ENCODE results near the gene BACH2. TPM values are rescaled to one million over a fixed set of nuclear protein-coding genes. Genes with fewer than 3 reads are reported as not detected.
A peak's percentile ranks its signal among the peaks of the same experiment; 100 is the strongest.

Gene BACH2
- total RNA-seq, 1 donor from 2014 or later: 3.9 TPM

GRCh38 chr6:89927791-89928550, 368.7 kb downstream of the BACH2 start:
- Histone ChIP-seq H3K79me2 (ENCODE audit: low read depth) (no peaks in the 10 kb centered on the region), H4K20me1 (ENCODE audit: low read depth) (no peaks in the 10 kb centered on the region), H2AFZ (replicated peaks) (no peak overlapping the region), H3K9me3 (ENCODE audit: low read depth) (no peaks in the 10 kb centered on the region), H3F3A (ENCODE audit: low read depth) (peaks cover 27% of the 10 kb centered on the region), H3K36me3 (no peaks in the 10 kb centered on the region), H3K4me2 (peak overlapping the region; percentile 30), H3K27me3 (no peaks in the 10 kb centered on the region), H3K27ac (peak overlapping the region; percentile 7), H3K9ac (no peak overlapping the region), H3K4me1 (peaks cover 38% of the 10 kb centered on the region), H3K4me3 (no peak overlapping the region)
- TF ChIP-seq, protein P1, sequence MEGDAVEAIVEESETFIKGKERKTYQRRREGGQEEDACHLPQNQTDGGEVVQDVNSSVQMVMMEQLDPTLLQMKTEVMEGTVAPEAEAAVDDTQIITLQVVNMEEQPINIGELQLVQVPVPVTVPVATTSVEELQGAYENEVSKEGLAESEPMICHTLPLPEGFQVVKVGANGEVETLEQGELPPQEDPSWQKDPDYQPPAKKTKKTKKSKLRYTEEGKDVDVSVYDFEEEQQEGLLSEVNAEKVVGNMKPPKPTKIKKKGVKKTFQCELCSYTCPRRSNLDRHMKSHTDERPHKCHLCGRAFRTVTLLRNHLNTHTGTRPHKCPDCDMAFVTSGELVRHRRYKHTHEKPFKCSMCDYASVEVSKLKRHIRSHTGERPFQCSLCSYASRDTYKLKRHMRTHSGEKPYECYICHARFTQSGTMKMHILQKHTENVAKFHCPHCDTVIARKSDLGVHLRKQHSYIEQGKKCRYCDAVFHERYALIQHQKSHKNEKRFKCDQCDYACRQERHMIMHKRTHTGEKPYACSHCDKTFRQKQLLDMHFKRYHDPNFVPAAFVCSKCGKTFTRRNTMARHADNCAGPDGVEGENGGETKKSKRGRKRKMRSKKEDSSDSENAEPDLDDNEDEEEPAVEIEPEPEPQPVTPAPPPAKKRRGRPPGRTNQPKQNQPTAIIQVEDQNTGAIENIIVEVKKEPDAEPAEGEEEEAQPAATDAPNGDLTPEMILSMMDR (IDR thresholded peaks at IDR 0.05): no peak
- TF ChIP-seq EZH2 (IDR thresholded peaks at IDR 0.05) (no peak), EZH2phosphoT487 (IDR thresholded peaks at IDR 0.05) (no peak)
- no peak overlapping the region for H3K4me3 Mint-ChIP-seq
- H3K4me1 Mint-ChIP-seq: peaks cover 52% of the 10 kb centered on the region
- DNase-seq (ENCODE audit: low spot score): peak; percentile 54
- peak overlapping the region; percentile 76 for H3K27ac Mint-ChIP-seq
- peaks cover 8% of the 10 kb centered on the region for H3K9me3 Mint-ChIP-seq
- H3K27me3 Mint-ChIP-seq (ENCODE audit: insufficient read depth, low read depth): peaks cover 7% of the 10 kb centered on the region
- H3K36me3 Mint-ChIP-seq: peaks cover 22% of the 10 kb centered on the region

GRCh38 chr6:89927264-89927663, 369.4 kb downstream of the BACH2 start:
- H3F3A ChIP-seq (ENCODE audit: low read depth): peaks cover 27% of the 10 kb centered on the region
- no peaks in the 10 kb centered on the region for H3K79me2 ChIP-seq (ENCODE audit: low read depth)
- no peak overlapping the region for H3K9ac ChIP-seq
- H3K27me3 ChIP-seq: no peaks in the 10 kb centered on the region
- H3K4me3 ChIP-seq: no peak overlapping the region
- no peak overlapping the region for H2AFZ ChIP-seq (replicated peaks)
- H4K20me1 ChIP-seq (ENCODE audit: low read depth): no peaks in the 10 kb centered on the region
- Mint-ChIP-seq H3K9me3 (peaks cover 8% of the 10 kb centered on the region), H3K36me3 (peaks cover 18% of the 10 kb centered on the region), H3K4me3 (no peak overlapping the region), H3K27me3 (ENCODE audit: insufficient read depth, low read depth) (peaks cover 10% of the 10 kb centered on the region), H3K4me1 (peaks cover 59% of the 10 kb centered on the region), H3K27ac (peak overlapping the region; percentile 25)
- no peak overlapping the region for H3K27ac ChIP-seq
- peak overlapping the region; percentile 30 for H3K4me2 ChIP-seq
- H3K4me1 ChIP-seq: peaks cover 38% of the 10 kb centered on the region
- DNase-seq (ENCODE audit: low spot score): no peak
- no peaks in the 10 kb centered on the region for H3K9me3 ChIP-seq (ENCODE audit: low read depth)
- H3K36me3 ChIP-seq: no peaks in the 10 kb centered on the region
- TF ChIP-seq, protein P1 (IDR thresholded peaks at IDR 0.05): no peak
- TF ChIP-seq EZH2 (IDR thresholded peaks at IDR 0.05) (no peak), EZH2phosphoT487 (IDR thresholded peaks at IDR 0.05) (no peak)

DNA sequence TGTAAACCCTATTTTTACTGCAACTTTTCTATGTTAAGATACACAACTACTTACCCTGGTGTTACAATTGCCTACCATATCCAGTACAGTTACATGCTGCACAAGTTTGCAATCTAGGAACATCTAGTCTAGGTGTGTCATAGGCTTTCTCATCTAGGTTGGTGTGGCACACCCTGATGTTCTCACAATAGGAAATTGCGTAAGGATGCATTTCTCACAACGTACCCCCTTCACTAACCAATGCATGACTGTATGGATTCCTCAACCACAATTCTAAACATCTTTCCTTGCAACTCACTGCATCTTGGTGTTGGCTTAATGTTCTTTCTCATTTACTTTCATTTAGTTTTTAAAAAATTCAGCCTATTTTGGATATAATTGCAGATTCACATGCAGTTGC, 370.8 kb downstream of the BACH2 start:
- peaks cover 62% of the 10 kb centered on the region for H3K4me1 Mint-ChIP-seq
- Histone ChIP-seq H3K79me2 (ENCODE audit: low read depth) (no peaks in the 10 kb centered on the region), H3K4me1 (peaks cover 34% of the 10 kb centered on the region), H3K27me3 (no peaks in the 10 kb centered on the region), H2AFZ (replicated peaks) (no peak overlapping the region), H3K4me2 (no peak overlapping the region), H3F3A (ENCODE audit: low read depth) (peaks cover 27% of the 10 kb centered on the region), H3K4me3 (no peak overlapping the region), H4K20me1 (ENCODE audit: low read depth) (no peaks in the 10 kb centered on the region), H3K9ac (no peak overlapping the region), H3K9me3 (ENCODE audit: low read depth) (no peaks in the 10 kb centered on the region), H3K27ac (no peak overlapping the region), H3K36me3 (no peaks in the 10 kb centered on the region)
- H3K4me3 Mint-ChIP-seq: no peak overlapping the region
- TF ChIP-seq EZH2phosphoT487 (IDR thresholded peaks at IDR 0.05) (no peak), EZH2 (IDR thresholded peaks at IDR 0.05) (no peak)
- TF ChIP-seq, protein P1 (IDR thresholded peaks at IDR 0.05): no peak
- H3K9me3 Mint-ChIP-seq: peaks cover 8% of the 10 kb centered on the region
- no peak for DNase-seq (ENCODE audit: low spot score)
- peaks cover 10% of the 10 kb centered on the region for H3K36me3 Mint-ChIP-seq
- peaks cover 10% of the 10 kb centered on the region for H3K27me3 Mint-ChIP-seq (ENCODE audit: insufficient read depth, low read depth)
- peak overlapping the region; percentile 13 for H3K27ac Mint-ChIP-seq

All from neural progenitor cell (in vitro differentiated cells).